RWPE1 (cell line): ENCODE data around the gene GPR85.

Experiments
- CTCF ChIA-PET: fragments of 350-600 bp; sonication (Branson Sonifier 250); formaldehyde crosslinking; extraction: SDS; loops from one replicate; lab custom pipeline; 2021; lab: Yijun Ruan, JAX
- POLR2A ChIA-PET: fragments of 400-600 bp; formaldehyde crosslinking; extraction: SDS; loops from one replicate; lab custom pipeline; 2020; ENCODE audit warnings: antibody characterized with exemption; ENCODE audit not compliant: low non-redundant PET; lab: Yijun Ruan, JAX
- DNase-seq: peaks from one replicate; pipeline ENCODE4 v3.0.0; 2012; ENCODE audit warnings: low spot score
- H3K27ac ChIP-seq: fragments of 450-650 bp; 2 replicates; pipeline ENCODE4 v1.5.1; 2017
- CTCF ChIP-seq: fragments of 450-650 bp; conservative IDR thresholded peaks from 2 replicates; pipeline ENCODE4 v1.5.1; 2017; ENCODE audit warnings: low read depth, mild to moderate bottlenecking

Gene GPR85

GRCh38 chr7:113044394-113044793 is 42.2 kb downstream of the GPR85 start:
- no peak for TF ChIP-seq CTCF
- no peak for DNase-seq
- CTCF ChIA-PET: no interaction called here
- POLR2A ChIA-PET: interaction anchor here (0.5 kb wide), 1 partner anchor 407 kb away, joined by 5 read pairs; no protein-coding TSS in a partner anchor
- H3K27ac ChIP-seq: no peak overlapping the region

- H3K27ac ChIP-seq: no peak overlapping the region
- TF ChIP-seq CTCF: no peak
- CTCF ChIA-PET: no interaction called here
- POLR2A ChIA-PET: no interaction called here
- no peak for DNase-seq
Measured at GRCh38 chr7:113040849-113041248, 45.8 kb downstream of the GPR85 start.

DNA sequence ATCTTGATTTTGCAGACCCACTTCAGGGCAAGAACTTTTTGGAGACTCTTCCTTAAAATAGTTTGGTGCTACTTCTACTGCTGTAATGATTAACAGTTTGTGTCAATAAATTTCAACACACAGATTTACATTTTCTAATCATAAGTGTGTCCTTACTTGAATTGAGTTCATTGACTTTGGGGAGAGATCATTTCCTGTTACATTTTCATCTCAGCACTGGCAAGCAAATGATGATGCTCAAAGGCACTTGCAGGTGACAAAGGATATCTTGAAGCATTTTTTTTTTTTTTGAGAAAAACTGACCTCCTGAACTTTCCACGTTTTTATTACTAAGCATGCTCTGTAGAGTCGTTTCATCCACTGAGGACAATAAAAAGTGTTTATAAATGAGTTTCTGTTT is 52.7 kb downstream of the GPR85 start:
- POLR2A ChIA-PET: no interaction called here
- CTCF ChIA-PET: no interaction called here
- no peak overlapping the region for H3K27ac ChIP-seq
- no peak for TF ChIP-seq CTCF
- DNase-seq: no peak
